HG02763 (cell line): ENCODE results near the gene CENPVL1.
"Not testable (repeated sequence)": the region's sequence is repeated elsewhere in the genome, so short reads cannot be mapped to it uniquely, and the experiment has no call there.

Source experiments
- ATAC-seq: cut with Tn5 transposase; IDR thresholded peaks from one replicate; pipeline ENCODE4 v1.9.1; 2021; ENCODE audit warnings: mild to moderate bottlenecking, moderate library complexity; ENCODE audit not compliant: unreplicated experiment

The CENPVL1 gene

GRCh38 chrX:51710277-51711164 lies at the start of gene CENPVL1:
Gene CENPVL1, plus strand, starts transcription at chrX:51710512. Its CDS starts 0 bp downstream, at chrX:51710512.
- ATAC-seq, result not testable (repeated sequence)

- no peak for ATAC-seq
Measured at GRCh38 chrX:51665981-51666380, 44.3 kb upstream of the CENPVL1 start.

- not testable (repeated sequence) for ATAC-seq
Measured at GRCh38 chrX:51679689-51680433, 30.5 kb upstream of the CENPVL1 start.

- not testable (repeated sequence) for ATAC-seq
Measured at GRCh38 chrX:51681808-51682719, 28.2 kb upstream of the CENPVL1 start.

GRCh38 chrX:51682720-51683062 lies 27.6 kb upstream of the CENPVL1 start, which contains the start of gene CENPVL2:
Gene CENPVL2, minus strand, starts transcription at chrX:51682831. Its CDS starts 0 bp downstream, at chrX:51682831.
- not testable (repeated sequence) for ATAC-seq

- ATAC-seq, result no peak
Measured at GRCh38 chrX:51694254-51694653, 16.1 kb upstream of the CENPVL1 start.

- ATAC-seq, result no peak
Measured at GRCh38 chrX:51697397-51697796, 12.9 kb upstream of the CENPVL1 start.

GRCh38 chrX:51712943-51713647 lies 2.8 kb downstream of the CENPVL1 start:
- not testable (repeated sequence) for ATAC-seq

- no peak for ATAC-seq
Measured at GRCh38 chrX:51728202-51728601, 17.9 kb downstream of the CENPVL1 start.

GRCh38 chrX:51737091-51737490 lies 26.8 kb downstream of the CENPVL1 start:
- no peak for ATAC-seq

GRCh38 chrX:51742586-51742985 lies 32.3 kb downstream of the CENPVL1 start:
- ATAC-seq, result no peak

- peak; percentile 89 for ATAC-seq
Measured at GRCh38 chrX:51743179-51743957, 33.1 kb downstream of the CENPVL1 start, which contains the start of gene GSPT2. Gene GSPT2, plus strand, starts transcription at chrX:51743442. Its CDS starts 185 bp downstream, at chrX:51743627.

- no peak for ATAC-seq
Measured at GRCh38 chrX:51747671-51748070, 37.4 kb downstream of the CENPVL1 start.

GRCh38 chrX:51759055-51759839 lies 48.9 kb downstream of the CENPVL1 start:
- no peak for ATAC-seq

- no peak for ATAC-seq
Measured at GRCh38 chrX:51760657-51761056, 50.3 kb downstream of the CENPVL1 start.
